SK-MEL-5 (cell line): ENCODE measurements around the gene LSM7. TPM values are rescaled to one million over a fixed set of nuclear protein-coding genes. Genes with fewer than 3 reads are reported as not detected.
"Not testable (repeated sequence)": the region's sequence is repeated elsewhere in the genome, so short reads cannot be mapped to it uniquely, and the experiment has no call there.

Experiments
- DNase-seq: peaks from one replicate; pipeline ENCODE4 v3.0.0-alpha.2; 2016; ENCODE audit warnings: low read depth, low spot score
- in situ Hi-C: cut with HindIII; loops from 2 replicates; pipeline ENCODE4 v1.10.0; 2016; ENCODE audit warnings: low sequenced_read_pairs, high pct_unique_total_duplicates, low pct_unique_long_range_greater_than_20kb
- total RNA-seq: library from RNA; depleted of rRNA; stranded (reverse); fragments of >200 nt; shearing (Covaris generic); gene quantifications from 2 replicates; pipeline ENCODE4 v1.2.3, GENCODE V29; 2014

Gene LSM7
- total RNA-seq, 1 experiment from 2014 or later: 128 TPM

GRCh38 chr19:2357279-2358206, 29.2 kb upstream of the LSM7 start:
- in situ Hi-C loops: no loop called here
- DNase-seq: no peak

- DNase-seq: no peak
- in situ Hi-C loops: no loop called here
These were observed 27.8 kb upstream of the LSM7 start for GRCh38 chr19:2356036-2356646.

GRCh38 chr19:2355168-2356035, 27.0 kb upstream of the LSM7 start:
- in situ Hi-C loops: no loop called here
- DNase-seq: no peak

GRCh38 chr19:2354670-2355069, 26.3 kb upstream of the LSM7 start:
- no peak for DNase-seq
- in situ Hi-C loops: no loop called here

GRCh38 chr19:2353887-2354592, 25.7 kb upstream of the LSM7 start:
- DNase-seq: no peak
- in situ Hi-C loops: no loop called here

- no peak for DNase-seq
- in situ Hi-C loops: no loop called here
These were observed 24.9 kb upstream of the LSM7 start for GRCh38 chr19:2353159-2353886.

- no peak for DNase-seq
- in situ Hi-C loops: no loop called here
These were observed 23.7 kb upstream of the LSM7 start for GRCh38 chr19:2352121-2352520.

- no peak for DNase-seq
- in situ Hi-C loops: no loop called here
These were observed 23.2 kb upstream of the LSM7 start for GRCh38 chr19:2351591-2351990.

- DNase-seq: no peak
- in situ Hi-C loops: no loop called here
These were observed 22.3 kb upstream of the LSM7 start for GRCh38 chr19:2350656-2351055.

GRCh38 chr19:2349818-2350217, 21.4 kb upstream of the LSM7 start:
- DNase-seq, in situ Hi-C loops: not testable (repeated sequence)

GRCh38 chr19:2345794-2346663, 17.6 kb upstream of the LSM7 start:
- in situ Hi-C loops: no loop called here
- no peak for DNase-seq

GRCh38 chr19:2345076-2345475, 16.7 kb upstream of the LSM7 start:
- DNase-seq: no peak
- in situ Hi-C loops: no loop called here

GRCh38 chr19:2344381-2344870, 16.0 kb upstream of the LSM7 start:
- DNase-seq: no peak
- in situ Hi-C loops: no loop called here

GRCh38 chr19:2343289-2343982, 15.1 kb upstream of the LSM7 start:
- DNase-seq: no peak
- in situ Hi-C loops: no loop called here

- no peak for DNase-seq
- in situ Hi-C loops: no loop called here
These were observed 14.4 kb upstream of the LSM7 start for GRCh38 chr19:2342656-2343288.
